Hindlimb muscle (tissue), 1 donor: Measurements from ENCODE around the gene DDHD1. TPM values are rescaled to one million over a fixed set of nuclear protein-coding genes. Genes with fewer than 3 reads are reported as not detected.
"Not testable (repeated sequence)": the region's sequence is repeated elsewhere in the genome, so short reads cannot be mapped to it uniquely, and the experiment has no call there.

ENCODE experiments used
- DNase-seq: peaks from one replicate; pipeline ENCODE4 v3.0.0-alpha.2; 2013
- polyA plus RNA-seq: library from polyadenylated mRNA; unstranded; fragments of 120-200 nt; gene quantifications from one replicate; pipeline ENCODE4 v1.2.1, GENCODE V29; 2013; ENCODE audit not compliant: insufficient read length

DDHD1 gene
- polyA plus RNA-seq, 1 donor = 4.9 TPM

DNA sequence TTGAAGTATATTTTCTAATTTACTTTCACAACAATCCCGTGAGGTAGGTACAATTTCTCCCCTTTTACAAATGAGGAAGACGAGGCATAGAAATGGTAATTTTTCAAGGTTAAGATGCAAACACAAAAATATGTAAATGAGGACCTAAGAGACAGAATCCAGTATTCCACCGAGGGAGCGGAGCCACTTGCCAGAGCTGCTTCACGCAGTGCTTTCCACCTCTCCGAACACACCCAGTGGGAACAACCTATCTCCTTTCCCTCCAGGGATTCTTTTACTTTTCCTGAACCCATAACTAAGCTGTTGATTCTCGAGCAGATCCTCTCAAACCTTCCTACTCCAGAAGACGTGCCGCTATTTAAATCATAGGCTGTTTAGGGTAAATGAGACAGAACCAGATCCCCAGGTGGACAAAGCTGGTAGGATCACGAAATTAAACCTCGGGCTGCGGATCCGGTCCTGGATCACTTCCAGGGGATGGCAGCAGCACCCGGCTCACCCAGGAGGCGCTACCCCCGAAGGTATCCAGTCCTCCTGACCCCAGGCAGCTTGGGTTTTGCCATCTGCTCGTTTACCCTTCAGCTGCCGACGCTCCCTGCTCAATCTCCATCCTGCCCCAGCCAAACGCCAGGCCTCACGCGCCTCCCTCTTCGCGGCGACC lies 1.5 kb downstream of the DDHD1 start:
- peak; percentile 28 for DNase-seq

DNA sequence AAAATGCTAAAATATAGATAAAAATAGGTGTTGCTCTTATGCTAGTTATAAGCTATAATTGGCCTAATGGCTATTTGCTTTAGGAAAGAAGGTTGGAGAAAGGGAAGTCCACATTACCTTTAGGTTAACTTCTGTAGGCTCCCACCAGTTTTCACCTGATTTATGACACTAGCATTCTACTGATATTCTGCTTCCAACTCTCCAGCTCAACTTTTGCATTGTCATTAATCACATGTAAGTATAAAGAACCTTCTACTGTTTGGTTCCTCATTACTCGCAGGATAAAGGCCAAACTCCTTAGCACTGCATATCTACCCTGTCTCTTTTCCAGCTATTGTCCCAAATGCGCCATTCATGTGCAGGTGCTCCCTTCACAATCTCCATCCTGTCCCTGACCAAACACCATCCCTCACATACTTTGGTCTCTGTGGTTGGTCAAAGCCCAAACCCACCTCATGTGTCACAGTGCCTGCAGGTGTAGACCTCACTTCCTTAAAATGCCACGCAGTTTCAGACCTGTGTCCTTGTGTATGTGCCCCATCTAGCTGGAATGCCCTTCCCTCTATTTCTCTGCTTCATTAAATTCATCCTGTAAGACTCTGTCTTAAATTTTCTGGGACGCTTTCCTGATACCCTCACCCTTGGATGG lies 3.3 kb downstream of the DDHD1 start:
- DNase-seq = no peak

DNA sequence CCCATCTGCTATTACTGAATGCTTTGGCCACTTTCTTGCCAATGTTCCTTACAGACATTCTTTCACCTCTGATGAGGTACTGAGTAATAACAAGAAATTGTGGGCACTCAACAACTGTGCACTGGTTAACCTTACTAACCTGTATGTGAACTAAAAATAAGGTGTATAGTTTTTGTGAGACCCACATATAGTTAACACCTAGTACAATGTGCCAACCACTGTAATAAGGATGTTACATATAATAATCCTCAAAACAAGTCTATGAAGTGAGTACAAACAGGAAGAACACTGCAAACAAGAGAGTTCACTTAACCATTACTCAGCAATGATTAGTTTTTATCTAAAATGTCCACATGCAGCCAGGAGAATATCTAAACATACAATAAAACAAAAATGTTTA lies 4.5 kb downstream of the DDHD1 start:
- no peak for DNase-seq

DNA sequence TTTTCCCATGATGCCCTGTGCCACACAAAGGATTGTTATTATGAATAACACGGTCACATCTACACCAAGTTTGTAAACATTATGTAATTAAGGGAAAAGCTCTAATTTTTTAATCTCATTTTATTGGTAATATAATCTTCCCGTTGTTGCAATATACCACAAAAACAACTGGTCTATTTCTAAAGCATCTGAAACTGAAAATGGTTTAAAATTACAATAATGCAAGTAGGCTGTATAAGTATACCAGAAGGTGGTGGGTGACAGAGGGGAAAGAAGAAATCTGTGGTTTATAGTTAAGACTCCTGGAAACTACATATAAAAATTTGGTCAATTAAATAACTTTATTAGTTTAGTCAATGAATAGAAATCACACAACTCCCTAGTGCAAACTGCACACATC lies 5.2 kb downstream of the DDHD1 start:
- no peak for DNase-seq

DNA sequence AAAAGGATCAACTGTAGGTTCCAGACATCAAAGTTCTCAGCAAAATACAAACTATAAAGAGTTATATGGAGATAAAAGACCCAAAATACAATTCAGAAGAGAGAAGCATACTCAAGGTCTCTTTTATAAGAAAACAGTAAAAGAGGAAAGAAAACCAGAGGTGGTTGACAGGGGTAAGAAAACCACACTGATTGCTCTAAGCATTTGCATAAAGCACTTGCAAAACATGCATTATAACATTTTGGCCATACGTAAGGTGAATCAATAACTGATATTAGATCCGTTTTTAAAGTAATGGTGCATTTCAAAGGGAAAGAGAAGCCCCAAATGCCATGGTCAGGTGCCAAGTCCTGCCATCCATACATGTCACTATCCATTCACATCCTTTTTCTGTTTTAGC lies 5.9 kb downstream of the DDHD1 start:
- no peak for DNase-seq

DNA sequence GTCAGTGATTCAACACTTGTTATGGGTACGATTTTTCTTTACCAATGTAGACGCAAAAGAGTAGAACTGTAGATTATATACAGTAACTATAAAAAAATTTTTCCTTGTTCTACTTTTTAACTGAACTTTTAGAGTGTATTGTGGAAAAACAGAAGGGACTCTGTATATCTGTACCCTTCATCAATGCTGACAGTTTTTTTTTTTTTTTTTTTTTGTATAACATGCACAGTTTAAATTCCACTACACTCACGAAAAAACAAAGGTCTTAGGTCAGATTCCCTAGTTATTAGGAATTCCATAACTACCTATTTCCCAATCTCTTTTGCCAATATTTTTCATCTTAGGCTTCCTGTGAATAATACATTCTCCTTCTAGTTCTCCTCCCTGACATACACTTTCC lies 6.4 kb downstream of the DDHD1 start:
- no peak for DNase-seq

DNA sequence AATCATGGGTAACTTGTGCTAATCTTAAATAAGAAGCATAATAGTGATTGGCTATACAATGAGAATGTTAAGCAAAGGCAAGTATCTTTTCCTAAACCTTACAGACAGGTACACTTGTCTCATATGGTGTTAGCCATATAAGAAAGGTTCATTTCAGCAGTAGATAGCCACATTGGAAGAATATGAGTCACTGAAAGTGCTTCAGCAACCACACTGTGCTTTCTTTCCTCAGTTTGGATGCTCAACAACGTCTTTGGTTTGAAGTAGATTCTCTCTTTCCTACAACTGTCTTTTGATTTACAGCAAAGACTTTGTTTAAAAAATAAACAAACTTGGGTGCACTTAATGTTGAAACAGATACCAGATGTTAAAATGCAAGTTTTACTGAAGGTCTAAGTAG lies 8.9 kb downstream of the DDHD1 start:
- DNase-seq = no peak

DNA sequence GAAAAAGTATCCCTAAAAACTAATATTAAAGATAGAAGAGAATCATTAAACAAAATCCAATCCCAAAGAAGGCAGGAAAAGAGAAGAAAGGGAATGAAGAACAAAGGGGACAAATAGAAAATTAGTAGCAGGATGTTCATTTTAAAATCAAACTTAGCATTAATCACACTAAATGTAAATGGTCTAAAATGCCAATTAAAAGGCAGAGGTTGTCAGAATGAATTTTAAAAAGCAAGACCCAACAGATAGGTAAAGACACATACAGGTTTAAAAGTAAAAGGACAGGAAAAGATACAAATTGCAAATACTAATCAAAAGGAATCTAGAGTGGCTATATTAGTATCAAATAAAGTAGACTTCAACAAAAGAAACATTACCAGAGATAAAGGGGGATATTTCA lies 12.5 kb downstream of the DDHD1 start:
- DNase-seq = no peak

DNA sequence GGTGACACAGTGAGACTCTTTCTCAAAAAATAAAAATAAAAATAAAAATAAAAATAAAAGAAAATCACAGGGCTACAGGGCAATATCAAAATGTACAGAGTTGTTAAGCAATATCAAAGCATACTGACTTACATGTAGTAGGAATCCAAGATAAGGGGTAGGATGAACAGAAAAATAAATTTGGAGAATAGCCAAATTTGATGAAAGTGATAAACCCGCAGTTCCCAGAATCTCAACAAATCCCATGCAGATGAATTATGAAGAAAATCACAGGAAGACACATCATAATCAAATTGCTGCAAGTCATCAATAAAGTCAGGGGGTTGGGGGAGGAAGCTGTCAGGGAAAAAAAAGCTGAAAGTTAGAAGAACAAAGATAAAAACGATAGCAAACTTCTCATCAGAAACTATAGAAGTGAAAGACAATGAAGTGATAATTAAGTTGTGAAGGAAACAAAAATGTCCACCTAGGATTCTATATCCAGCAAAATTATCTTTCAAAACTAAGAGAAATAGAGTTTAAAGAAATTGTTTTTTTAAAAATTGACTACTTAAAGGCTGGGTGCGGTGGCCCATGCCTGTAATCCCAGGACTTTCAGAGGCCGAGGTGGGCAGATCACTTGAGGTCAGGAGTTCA lies 15.4 kb downstream of the DDHD1 start:
- no peak for DNase-seq

DNA sequence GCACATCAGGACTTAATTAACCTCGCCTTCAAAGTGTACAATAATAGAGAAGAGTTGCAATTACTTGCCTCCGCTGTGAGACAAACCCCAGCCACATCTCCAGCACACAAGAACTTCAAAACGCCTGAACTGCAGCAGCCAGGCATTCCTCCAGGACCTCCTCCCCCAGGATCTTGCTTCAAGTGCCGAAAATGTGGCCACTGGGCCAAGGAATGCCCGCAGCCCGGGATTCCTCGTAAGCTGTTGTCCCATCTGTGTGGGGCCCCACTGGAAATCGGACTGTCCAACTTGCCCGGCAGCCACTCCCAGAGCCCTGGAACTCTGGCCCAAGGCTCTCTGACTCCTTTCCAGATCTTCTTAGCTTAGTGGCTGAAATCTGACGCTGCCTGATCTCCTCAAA lies 22.6 kb downstream of the DDHD1 start:
- DNase-seq = not testable (repeated sequence)

DNA sequence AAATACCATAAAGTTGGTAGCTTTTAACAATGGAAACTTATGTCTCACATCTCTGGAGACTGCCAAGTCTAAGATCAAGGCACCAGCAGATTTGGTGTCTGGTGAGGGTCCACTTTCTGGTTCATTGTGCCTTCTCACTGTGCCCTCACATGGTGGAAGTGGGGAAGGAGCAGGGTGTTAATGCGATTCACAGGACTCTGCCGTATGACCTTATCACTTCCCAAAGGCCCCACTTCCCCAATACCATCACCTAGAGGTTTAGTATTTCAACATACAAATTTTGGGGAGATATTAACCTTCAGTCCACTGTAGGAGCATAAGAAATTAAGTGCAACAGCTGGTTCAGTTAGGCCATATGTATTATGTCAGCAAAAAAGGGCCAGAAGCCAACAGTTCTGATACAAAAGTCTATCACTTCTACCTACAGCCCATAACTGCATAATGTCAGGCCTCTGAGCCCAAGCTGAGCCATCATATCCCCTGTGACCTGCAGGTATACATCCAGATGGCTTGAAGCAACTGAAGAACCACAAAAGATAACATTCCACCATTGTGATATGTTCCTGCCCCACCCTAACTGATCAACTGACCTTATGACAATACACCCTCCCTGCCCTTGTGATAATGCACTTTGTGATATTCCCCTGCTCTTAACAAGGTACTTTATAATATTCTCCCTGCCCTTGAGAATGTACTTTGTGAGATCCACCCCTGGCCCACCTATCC lies 24.7 kb downstream of the DDHD1 start:
- no peak for DNase-seq

DNA sequence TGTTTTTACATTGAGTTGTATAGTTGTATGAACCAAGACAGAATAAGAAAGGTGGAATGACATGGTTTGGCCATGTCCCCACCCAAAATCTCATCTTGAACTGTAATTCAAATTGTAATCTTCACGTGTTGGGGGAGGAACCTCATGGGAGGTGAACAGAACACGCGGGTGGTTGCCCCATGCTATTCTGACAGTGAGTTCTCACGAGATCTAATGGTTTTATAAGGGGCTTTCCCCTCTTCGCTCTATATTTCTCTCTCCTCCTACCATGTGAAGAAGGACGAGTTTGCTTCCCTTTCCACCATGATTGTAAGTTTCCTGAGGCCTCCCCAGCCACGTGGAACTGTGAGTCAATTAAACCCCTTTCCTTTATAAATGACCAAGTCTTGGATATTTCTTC lies 25.3 kb downstream of the DDHD1 start:
- DNase-seq = no peak

DNA sequence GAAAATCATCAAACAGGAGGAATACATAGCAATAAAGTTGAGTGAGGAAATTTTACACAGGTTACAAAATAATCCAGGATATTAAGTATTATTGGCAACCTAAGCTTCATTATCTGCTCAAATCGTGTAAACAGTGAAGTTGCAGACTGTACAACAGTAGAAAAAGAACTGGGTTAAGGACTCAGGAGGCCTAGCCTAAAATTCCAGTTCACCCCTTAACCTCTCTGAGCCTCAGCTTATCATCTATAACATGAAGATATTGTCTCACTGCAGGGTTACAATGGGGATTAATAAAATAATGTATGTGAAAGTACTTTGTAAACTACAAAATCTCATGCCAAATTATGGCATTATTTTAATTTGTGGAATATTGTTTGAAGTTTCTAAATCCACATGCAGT lies 26.0 kb downstream of the DDHD1 start:
- no peak for DNase-seq

DNA sequence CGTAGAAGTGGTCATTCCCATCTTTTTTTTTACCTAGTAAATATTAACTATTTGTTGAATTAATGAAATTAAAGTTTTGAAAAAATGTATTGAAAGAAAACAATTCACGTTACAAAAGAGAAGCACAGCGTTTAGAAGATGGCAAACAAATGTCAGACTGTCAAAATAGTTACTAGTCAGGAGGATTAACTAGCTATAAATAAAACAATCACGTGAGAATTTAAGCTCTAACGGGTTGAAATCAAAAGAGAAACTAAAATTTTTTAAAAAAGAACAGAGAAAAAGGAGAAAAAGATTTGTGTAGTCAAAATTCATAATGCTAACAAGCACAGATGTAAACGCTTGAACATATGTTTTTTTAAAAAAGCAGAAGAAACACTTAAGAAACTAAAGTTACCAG lies 26.4 kb downstream of the DDHD1 start:
- DNase-seq = no peak

DNA sequence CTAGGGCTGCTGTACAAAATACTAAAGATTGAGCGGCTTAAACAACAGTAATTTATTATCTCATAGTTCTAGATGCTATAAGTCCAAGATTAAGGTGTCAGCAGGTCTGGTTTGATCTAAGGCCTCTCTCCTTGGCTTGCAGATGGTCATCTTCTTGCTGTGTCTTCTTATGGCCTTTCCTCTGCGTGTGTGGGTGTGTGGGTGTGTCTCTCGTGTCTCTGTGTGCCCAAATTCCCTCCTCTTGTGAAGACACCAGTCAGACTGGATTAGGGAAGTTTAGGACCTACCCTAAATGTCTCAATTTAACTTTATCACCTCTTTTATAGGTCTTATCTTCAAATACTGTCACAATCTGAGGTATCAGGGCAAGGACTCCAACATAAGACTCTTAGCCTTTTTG lies 28.3 kb downstream of the DDHD1 start:
- no peak for DNase-seq

DNA sequence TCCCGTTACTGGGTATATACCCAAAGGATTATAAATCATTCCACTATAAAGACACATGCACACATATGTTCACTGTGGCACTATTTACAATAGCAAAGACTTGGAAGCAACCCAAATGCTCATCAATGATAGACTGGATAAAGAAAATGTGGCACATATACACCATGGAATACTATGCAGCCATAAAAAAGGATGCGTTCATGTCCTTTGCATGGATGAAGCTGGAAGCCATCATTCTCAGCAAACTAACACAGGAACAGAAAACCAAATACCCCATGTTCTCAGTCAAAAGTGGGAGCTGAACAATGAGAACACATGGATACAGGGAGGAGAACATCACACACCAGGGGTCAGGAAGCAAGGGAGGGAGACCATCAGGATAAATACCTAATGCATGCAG lies 31.7 kb downstream of the DDHD1 start:
- DNase-seq = not testable (repeated sequence)

DNA sequence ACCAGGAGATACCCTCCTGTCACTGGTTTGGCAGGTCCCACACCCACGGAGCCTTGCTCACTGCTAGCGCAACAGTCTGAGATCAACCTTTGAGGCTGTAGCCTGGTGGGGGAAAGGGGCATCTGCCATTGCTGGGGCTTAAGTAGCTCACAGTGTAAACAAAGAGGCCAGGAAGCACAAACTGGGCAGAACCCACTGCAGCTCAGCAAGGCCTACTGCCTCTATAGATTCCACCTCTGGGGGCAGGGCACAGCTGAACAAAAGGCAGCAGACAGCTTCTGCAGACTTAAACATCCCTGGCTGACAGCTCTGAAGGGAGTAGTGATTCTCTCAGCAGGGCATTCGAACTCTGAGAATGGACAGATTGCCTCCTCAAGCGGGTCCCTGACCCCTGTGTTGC lies 35.6 kb downstream of the DDHD1 start:
- DNase-seq = not testable (repeated sequence)

DNA sequence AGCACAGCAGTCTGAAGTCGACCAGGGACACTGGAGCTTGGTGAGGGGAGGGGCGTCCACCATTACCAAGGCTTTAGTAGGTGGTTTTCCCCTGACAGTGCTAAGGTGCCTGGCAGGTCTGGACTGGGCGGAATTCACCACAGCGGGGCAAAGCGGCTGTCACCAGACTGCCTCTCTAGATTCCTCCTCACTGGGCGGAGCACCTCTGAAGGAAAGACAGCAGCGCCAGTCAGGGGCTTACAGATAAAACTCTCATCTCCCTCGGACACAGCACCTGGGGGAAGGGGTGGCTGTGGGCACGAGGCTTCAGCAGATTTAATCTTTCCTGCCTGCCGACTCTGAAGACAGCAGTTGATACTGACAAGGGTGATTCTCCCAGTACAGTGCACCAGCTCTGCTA lies 39.1 kb downstream of the DDHD1 start:
- DNase-seq = no peak

DNA sequence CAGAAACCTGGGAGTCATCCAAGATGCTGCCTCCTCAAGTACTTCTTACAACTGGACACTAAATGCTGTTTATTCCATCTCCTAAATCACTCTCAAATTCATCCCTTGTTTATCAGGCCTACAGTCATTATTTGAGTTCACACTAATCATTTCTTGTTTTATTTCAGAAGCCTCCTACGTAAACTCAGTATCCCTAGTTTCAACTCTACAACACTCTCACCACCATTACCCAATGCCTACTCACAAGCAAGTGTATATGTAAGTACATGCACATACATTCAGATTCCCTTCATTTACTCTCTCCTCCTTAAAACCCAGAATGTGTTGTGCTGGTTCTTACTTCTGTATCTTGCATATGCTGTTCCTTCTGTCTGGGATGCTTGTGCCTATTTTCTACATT lies 43.0 kb downstream of the DDHD1 start:
- no peak for DNase-seq

DNA sequence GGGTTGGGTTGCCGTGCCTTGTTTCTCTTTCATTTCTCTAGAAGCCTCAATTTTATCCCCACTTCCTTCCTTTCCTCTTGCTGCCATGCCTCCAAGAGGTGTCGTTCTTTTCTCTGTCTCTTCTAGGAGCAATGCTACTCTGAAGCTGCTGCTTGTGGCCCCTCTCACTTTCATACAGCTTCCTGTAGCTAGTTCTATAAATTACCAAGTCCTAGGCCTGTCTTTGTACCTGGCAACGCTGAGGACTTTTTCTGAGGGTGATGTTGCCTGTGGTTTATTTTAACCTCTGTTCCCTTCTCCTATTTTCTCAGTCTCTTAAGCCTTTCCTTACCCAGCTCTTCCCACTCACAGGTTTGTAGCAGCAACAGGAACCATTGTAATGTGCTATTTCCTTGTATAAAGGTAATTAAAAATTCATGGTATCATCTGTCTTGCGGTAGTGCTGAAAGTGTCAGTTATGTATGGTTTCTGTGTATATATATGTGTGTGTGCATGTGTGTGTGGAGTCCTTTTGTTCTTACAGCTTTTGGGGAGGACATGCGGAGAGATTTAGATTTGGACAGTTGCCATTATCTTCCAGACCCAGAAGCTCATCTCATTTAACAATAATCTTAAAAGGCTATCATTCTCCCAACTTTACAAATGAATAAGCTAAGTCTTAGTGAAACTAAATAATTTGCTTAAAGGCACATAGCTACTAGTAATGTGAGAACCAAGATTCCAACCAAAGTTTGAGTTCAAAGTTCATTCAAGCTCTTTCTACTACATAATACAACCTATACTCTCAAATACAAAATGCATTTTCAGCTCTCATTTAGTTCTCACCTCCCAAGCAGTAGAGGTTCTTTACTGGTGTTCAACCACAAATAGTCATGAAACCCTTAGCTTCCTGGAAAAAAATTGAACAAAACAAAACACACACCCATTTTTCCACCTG lies 43.8 kb downstream of the DDHD1 start:
- DNase-seq = peak; percentile 63

DNA sequence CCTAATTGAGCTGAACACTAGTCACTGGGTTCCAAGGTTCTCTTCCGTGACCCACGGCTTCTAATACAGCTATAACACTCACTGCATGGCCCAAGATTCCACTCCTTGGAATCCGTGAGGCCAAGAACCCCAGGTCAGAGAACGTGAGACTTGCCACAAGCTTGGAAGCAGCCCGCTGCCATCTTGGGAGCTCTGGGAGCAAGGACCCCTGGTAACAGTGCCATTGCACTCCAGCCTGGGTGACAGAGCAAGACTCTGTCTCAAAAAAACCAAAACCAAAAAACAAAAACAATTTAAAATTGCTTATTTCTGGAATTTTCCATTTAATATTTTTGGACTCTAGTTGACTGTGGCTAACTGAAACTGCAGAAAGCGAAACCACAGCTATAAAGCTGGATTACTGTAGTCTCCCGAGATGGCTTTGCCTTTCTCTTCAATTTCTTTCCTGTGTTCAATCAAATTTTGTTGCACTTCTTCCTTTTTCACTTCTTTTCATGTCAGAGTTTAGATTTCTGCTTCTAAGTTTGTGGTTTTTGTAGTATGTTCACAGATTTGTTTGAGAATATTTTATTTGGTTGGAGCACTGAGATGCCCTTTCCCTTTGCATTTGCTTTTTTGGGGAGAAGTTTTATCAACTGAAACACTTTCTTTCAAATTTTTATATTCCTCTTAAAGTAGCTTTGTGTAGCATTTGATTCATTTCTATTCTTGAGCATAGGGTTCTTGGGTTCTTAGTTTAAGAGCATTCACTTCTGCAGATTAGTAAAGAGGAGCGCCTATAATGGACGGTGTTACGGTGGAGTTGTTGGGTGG lies 44.6 kb downstream of the DDHD1 start:
- peak; percentile 21 for DNase-seq

DNA sequence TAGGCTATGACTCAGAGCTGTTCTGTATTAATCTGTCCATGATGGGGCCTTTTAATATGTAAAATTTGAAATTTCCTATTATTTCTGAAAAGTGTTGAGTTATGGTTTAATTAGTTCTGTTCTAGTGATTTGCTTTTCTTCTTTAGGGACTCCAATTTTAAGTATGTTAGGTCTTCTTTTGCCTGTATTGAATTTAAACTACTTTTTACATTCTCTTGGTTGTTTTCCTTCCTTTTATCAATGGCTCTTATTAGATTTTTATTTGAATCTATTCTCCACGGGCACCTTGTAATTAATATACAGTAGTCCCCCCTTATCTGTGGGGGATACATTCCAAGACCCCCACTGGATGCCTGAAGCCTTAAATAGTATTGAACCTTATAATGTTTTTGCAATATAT lies 46.4 kb downstream of the DDHD1 start:
- DNase-seq = no peak
